ENCODE results near the gene MYO1H. TPM values are rescaled to one million over a fixed set of nuclear protein-coding genes. Genes with fewer than 3 reads are reported as not detected.

Gene MYO1H
- total RNA-seq, 1 donor from 2014 or later = not detected

GRCh38 chr12:109446869-109447268, 99.2 kb downstream of the MYO1H start:
- Histone ChIP-seq H3K9me3 (no peaks in the 10 kb centered on the region), H3K27ac (peak overlapping the region; percentile 17), H3K27me3 (no peaks in the 10 kb centered on the region), H3K36me3 (peaks cover 38 to 48% of the 10 kb centered on the region in 2 donors), H3K4me3 (no peak overlapping the region), H3K4me1 (peaks cover 0 to 10% of the 10 kb centered on the region in 2 donors)
- no peak for TF ChIP-seq CTCF (IDR thresholded peaks at IDR 0.05)
- DNase-seq (ENCODE audit: low spot score in 2 of 2) = no peak
- intact Hi-C loops (cut with DNase I) = no loop called here

- no peak for DNase-seq (ENCODE audit: low spot score in 2 of 2)
- H3K27ac ChIP-seq = peak overlapping the region in 1 of 2 donors; percentile 17
- intact Hi-C loops (cut with DNase I) = no loop called here
- TF ChIP-seq CTCF (IDR thresholded peaks at IDR 0.05) = no peak
- no peak overlapping the region for H3K4me3 ChIP-seq
- no peaks in the 10 kb centered on the region for H3K9me3 ChIP-seq
- no peaks in the 10 kb centered on the region for H3K27me3 ChIP-seq
- H3K36me3 ChIP-seq = peaks cover 41 to 54% of the 10 kb centered on the region in 2 donors
- peaks cover 0 to 13% of the 10 kb centered on the region in 2 donors for H3K4me1 ChIP-seq
These were observed 99.8 kb downstream of the MYO1H start for GRCh38 chr12:109447482-109447881.

GRCh38 chr12:109448272-109448671, 100.6 kb downstream of the MYO1H start:
- Histone ChIP-seq H3K27me3 (no peaks in the 10 kb centered on the region), H3K27ac (peak overlapping the region in 1 of 2 donors; percentile 18), H3K9me3 (no peaks in the 10 kb centered on the region), H3K36me3 (peaks cover 47 to 62% of the 10 kb centered on the region in 2 donors), H3K4me3 (no peak overlapping the region), H3K4me1 (peaks cover 0 to 16% of the 10 kb centered on the region in 2 donors)
- TF ChIP-seq CTCF (IDR thresholded peaks at IDR 0.05) = no peak
- intact Hi-C loops (cut with DNase I) = no loop called here
- DNase-seq (ENCODE audit: low spot score in 2 of 2) = no peak

GRCh38 chr12:109448707-109449390, 101.1 kb downstream of the MYO1H start:
- Histone ChIP-seq H3K27me3 (no peaks in the 10 kb centered on the region), H3K4me3 (no peak overlapping the region), H3K4me1 (peaks cover 0 to 16% of the 10 kb centered on the region in 2 donors), H3K9me3 (no peaks in the 10 kb centered on the region), H3K27ac (peak overlapping the region in 1 of 2 donors; percentile 18), H3K36me3 (peaks cover 53 to 63% of the 10 kb centered on the region in 2 donors)
- TF ChIP-seq CTCF (IDR thresholded peaks at IDR 0.05) = no peak
- intact Hi-C loops (cut with DNase I) = no loop called here
- DNase-seq (ENCODE audit: low spot score in 2 of 2) = no peak

GRCh38 chr12:109449845-109450532, 102.3 kb downstream of the MYO1H start:
- peaks cover 57 to 70% of the 10 kb centered on the region in 2 donors for H3K36me3 ChIP-seq
- no peaks in the 10 kb centered on the region for H3K9me3 ChIP-seq
- no peak for DNase-seq (ENCODE audit: low spot score in 2 of 2)
- no peaks in the 10 kb centered on the region for H3K27me3 ChIP-seq
- no peak for TF ChIP-seq CTCF (IDR thresholded peaks at IDR 0.05)
- peak overlapping the region; percentile 40 to 69 for H3K27ac ChIP-seq
- H3K4me3 ChIP-seq = no peak overlapping the region
- peaks cover 0 to 16% of the 10 kb centered on the region in 2 donors for H3K4me1 ChIP-seq
- intact Hi-C loops (cut with DNase I) = no loop called here

Data from ascending aorta (tissue), 2 donors.